H1 (cell line): Measurements from ENCODE around the gene RETSAT. TPM values are rescaled to one million over a fixed set of nuclear protein-coding genes. Genes with fewer than 3 reads are reported as not detected.
A peak's percentile ranks its signal among the peaks of the same experiment; 100 is the strongest.

Experiments used
- CTCF ChIA-PET: fragments of 300-600 bp; sonication (Branson Sonifier 250); formaldehyde crosslinking; loops from one replicate; lab custom pipeline; 2021; ENCODE audit not compliant: partially characterized antibody; lab: Charles Lee
- POLR2A ChIA-PET: fragments of 300-600 bp; sonication (Branson Sonifier 250); formaldehyde crosslinking; loops from one replicate; lab custom pipeline; 2021; ENCODE audit warnings: inconsistent platforms; ENCODE audit not compliant: partially characterized antibody; lab: Charles Lee
- DNase-seq, 2 experiments: peaks; one replicate each; pipeline versions ENCODE4 v3.0.0 to v3.0.0-alpha.2; 2010 to 2022; ENCODE audit warnings: low spot score in 2 of 2, low read depth in 1 of 2, mixed read lengths in 1 of 2
- FAIRE-seq: peaks from 2 replicates; lab custom pipeline; 2011; peaks lifted over from hg19 to GRCh38; lab: Jason Lieb, UNC
- H2AFZ ChIP-seq: 2 replicates; pipeline ENCODE4 v1.8.1; 2012; ENCODE audit warnings: low read length, inconsistent platforms
- H2AK5ac ChIP-seq: 2 replicates; pipeline ENCODE4 v1.6.1; 2013; ENCODE audit warnings: low read depth, low read length
- H2BK120ac ChIP-seq: replicated peaks from 2 replicates; pipeline ENCODE3; 2013; ENCODE audit warnings: low read depth, low read length, inconsistent platforms
- H2BK12ac ChIP-seq: 2 replicates; pipeline ENCODE4 v1.6.1; 2013; ENCODE audit warnings: low read depth, low read length
- H2BK15ac ChIP-seq: 2 replicates; pipeline ENCODE4 v1.6.1; 2013; ENCODE audit warnings: low read length
- H2BK20ac ChIP-seq: 2 replicates; pipeline ENCODE4 v1.6.1; 2013; ENCODE audit warnings: low read length
- H2BK5ac ChIP-seq: 2 replicates; pipeline ENCODE4 v1.6.1; 2013; ENCODE audit warnings: low read depth, low read length
- H3K14ac ChIP-seq: 2 replicates; pipeline ENCODE4 v1.6.1; 2013; ENCODE audit warnings: inconsistent platforms; ENCODE audit not compliant: insufficient read length
- H3K18ac ChIP-seq: 2 replicates; pipeline ENCODE4 v1.6.1; 2013; ENCODE audit warnings: low read length; ENCODE audit errors: extremely low read depth
- H3K23ac ChIP-seq: 2 replicates; pipeline ENCODE4 v1.6.1; 2013; ENCODE audit warnings: inconsistent platforms; ENCODE audit not compliant: insufficient read length
- H3K23me2 ChIP-seq: 2 replicates; pipeline ENCODE4 v1.6.1; 2013; ENCODE audit warnings: low read depth, low read length
- H3K27ac ChIP-seq: 2 replicates; pipeline ENCODE4 v1.6.1; 2011; ENCODE audit warnings: low read depth, low read length, inconsistent platforms
- H3K27me3 ChIP-seq, 4 experiments: replicated peaks in 1 of 4; 1 replicate in 1 of 4; 2 replicates in 3 of 4; pipeline versions ENCODE4 v1.6.1 to v1.8.1; 2011 to 2013; ENCODE audit warnings: low read length in 3 of 4, mild to moderate bottlenecking in 3 of 4, inconsistent platforms in 2 of 4, mixed read lengths in 2 of 4, moderate library complexity in 1 of 4; ENCODE audit not compliant: control insufficient read depth in 3 of 4, insufficient read depth in 3 of 4; ENCODE audit errors: extremely low read depth in 1 of 4
- H3K36me3 ChIP-seq, 4 experiments: 2 replicates each; pipeline versions ENCODE4 v1.6.1 to v1.8.1; 2011 to 2013; ENCODE audit warnings: mild to moderate bottlenecking in 4 of 4, low read length in 3 of 4, moderate library complexity in 2 of 4, control low read depth in 1 of 4, inconsistent platforms in 1 of 4; ENCODE audit not compliant: insufficient read depth in 4 of 4, control insufficient read depth in 2 of 4
- H3K4ac ChIP-seq: replicated peaks from 2 replicates; pipeline ENCODE3; 2013; ENCODE audit warnings: low read length, low read depth, mixed read lengths, inconsistent platforms; ENCODE audit not compliant: insufficient read length
- H3K4me1 ChIP-seq, 4 experiments: replicated peaks in 1 of 4; 1 replicate in 1 of 4; 2 replicates in 3 of 4; pipeline versions ENCODE4 v1.6.1 to v1.8.1; 2011 to 2013; ENCODE audit warnings: low read length in 3 of 4, inconsistent platforms in 2 of 4, mixed read lengths in 1 of 4; ENCODE audit not compliant: insufficient read depth in 4 of 4, control insufficient read depth in 3 of 4
- H3K4me2 ChIP-seq, 2 experiments: 2 replicates each; pipeline versions ENCODE4 v1.6.1 to v1.8.1; 2011 to 2013; ENCODE audit warnings: low read depth in 2 of 2, low read length in 2 of 2, control low read depth in 1 of 2, inconsistent platforms in 1 of 2, mild to moderate bottlenecking in 1 of 2; ENCODE audit not compliant: insufficient read depth in 1 of 2
- H3K4me3 ChIP-seq, 4 experiments: fragments of 200-600, 300-600 bp in 1 of 4; sonication (generic), shearing (Covaris generic), sonication (Bioruptor Twin) in 1 of 4; 2 replicates each; pipeline versions ENCODE4 v1.5.1 to v1.8.1; 2011 to 2016; ENCODE audit warnings: low read length in 4 of 4, low read depth in 3 of 4, control low read depth in 2 of 4, inconsistent platforms in 2 of 4, mild to moderate bottlenecking in 2 of 4, mixed read lengths in 1 of 4, moderate library complexity in 1 of 4; ENCODE audit not compliant: insufficient read depth in 2 of 4; ENCODE audit errors: extremely low read depth in 1 of 4
- H3K56ac ChIP-seq: replicated peaks from 2 replicates; pipeline ENCODE3; 2013; ENCODE audit warnings: low read depth, mild to moderate bottlenecking, mixed read lengths, low read length, inconsistent platforms; ENCODE audit not compliant: insufficient read length
- H3K79me1 ChIP-seq: 2 replicates; pipeline ENCODE4 v1.6.1; 2013; ENCODE audit warnings: low read depth, low read length, control low read depth
- H3K79me2 ChIP-seq, 2 experiments: 2 replicates each; pipeline versions ENCODE4 v1.6.1 to v1.8.1; 2012 to 2013; ENCODE audit warnings: low read length in 2 of 2, mild to moderate bottlenecking in 2 of 2, inconsistent platforms in 1 of 2; ENCODE audit not compliant: insufficient read depth in 2 of 2, control insufficient read depth in 1 of 2
- H3K9ac ChIP-seq, 4 experiments: replicated peaks in 1 of 4; 1 replicate in 1 of 4; 2 replicates in 3 of 4; pipeline versions ENCODE4 v1.6.1 to v1.8.1; 2011 to 2013; ENCODE audit warnings: low read depth in 3 of 4, low read length in 3 of 4, control low read depth in 2 of 4, mild to moderate bottlenecking in 2 of 4, moderate library complexity in 2 of 4, inconsistent platforms in 1 of 4; ENCODE audit errors: extremely low read depth in 1 of 4
- H3K9me3 ChIP-seq, 2 experiments: 2 replicates each; pipeline versions ENCODE4 v1.6.1 to v1.8.1; 2012 to 2013; ENCODE audit warnings: mild to moderate bottlenecking in 2 of 2, moderate library complexity in 2 of 2, control low read depth in 1 of 2, inconsistent platforms in 1 of 2, low read depth in 1 of 2, low read length in 1 of 2, mixed read lengths in 1 of 2; ENCODE audit not compliant: insufficient read depth in 2 of 2
- H4K20me1 ChIP-seq, 2 experiments: replicated peaks in 1 of 2; 2 replicates each; pipeline versions ENCODE3 to v1.8.1; 2011 to 2013; ENCODE audit warnings: inconsistent platforms in 2 of 2, low read length in 2 of 2, mild to moderate bottlenecking in 1 of 2; ENCODE audit not compliant: insufficient read depth in 2 of 2, control insufficient read depth in 1 of 2
- H4K5ac ChIP-seq: 2 replicates; pipeline ENCODE4 v1.6.1; 2013; ENCODE audit warnings: low read length, low read depth, mixed read lengths, inconsistent platforms; ENCODE audit not compliant: insufficient read length
- H4K8ac ChIP-seq: 2 replicates; pipeline ENCODE4 v1.8.0; 2013; ENCODE audit warnings: mild to moderate bottlenecking, moderate library complexity, low read length, inconsistent platforms; ENCODE audit not compliant: insufficient read depth; ENCODE audit errors: extremely low read depth
- H4K91ac ChIP-seq: replicated peaks from 2 replicates; pipeline ENCODE3; 2013; ENCODE audit warnings: low read length, mixed read lengths, inconsistent platforms; ENCODE audit not compliant: insufficient read length
- JUN ChIP-seq: IDR thresholded peaks from 2 replicates; pipeline ENCODE4 v1.6.1; 2011; ENCODE audit warnings: low read depth, mild to moderate bottlenecking, improper control_type of control experiment, low read length
- SIX5 ChIP-seq: IDR thresholded peaks from 2 replicates; pipeline ENCODE4 v1.6.1; 2011; ENCODE audit warnings: mild to moderate bottlenecking, low read depth, low read length
- WGBS, 2 experiments: shearing (Covaris generic) in 1 of 2; methylation state at CpG; one replicate each; pipeline versions ENCODE4 v1.1.6 to v1.1.7; 2013 to 2015; ENCODE audit warnings: low lambda C conversion rate in 2 of 2, mixed read lengths in 2 of 2, inconsistent platforms in 1 of 2, low coverage in 1 of 2, missing lambda C conversion rate in 1 of 2; ENCODE audit not compliant: insufficient replicate concordance in 2 of 2, insufficient coverage in 1 of 2, insufficient read length in 1 of 2; ENCODE audit errors: extremely low coverage in 1 of 2, missing lambda C conversion rate in 1 of 2; 5-methylcytosine and 5-hydroxymethylcytosine counted together
- polyA plus RNA-seq, 7 experiments: library from polyadenylated mRNA; depleted of rRNA in 3 of 7; stranded (reverse) in 5 of 7; unstranded in 2 of 7; fragments of >200 nt in 5 of 7; fragments of 200-250 nt in 2 of 7; gene quantifications; 1 replicate in 5 of 7; 2 replicates in 1 of 7; 4 replicates in 1 of 7; pipeline versions ENCODE4 v1.2.1 to v1.2.3, GENCODE V29; 2011 to 2013; ENCODE audit warnings: missing spikeins in 2 of 7, mixed read lengths in 2 of 7
- total RNA-seq: library from RNA; stranded (reverse); fragmentation: NEBNext Ultra II Directional; extraction: Animal tissue kit (Norgen Biotek cat#: 25700); gene quantifications from 2 replicates; pipeline ENCODE4 v1.2.1, GENCODE V29; 2021

RETSAT gene
- total and polyA plus RNA-seq, 2 of the 8 experiments (the other 6 are each of a cell fraction or from before 2014, with no cell fraction given): 15.8 to 16.7 TPM

GRCh38 chr2:85342156-85342555 lies 12.2 kb downstream of the RETSAT start:
- no peak overlapping the region for H3K9ac ChIP-seq
- DNase-seq: no peak
- no peak overlapping the region for H3K4ac ChIP-seq
- H3K4me1 ChIP-seq: peaks cover 0 to 7% (median 1%) of the 10 kb centered on the region in 4 experiments; a peak in 3 of 7 replicates
- peak overlapping the region in 1 of 2 experiments; percentile 33; a peak in 1 of 4 replicates for H3K4me2 ChIP-seq
- no peak overlapping the region for H2AK5ac ChIP-seq
- ChIA-PET CTCF (interaction anchor here (0.6 to 0.9 kb wide), 2 partner anchors 22 to 384 kb away, joined by 3 read pairs; no protein-coding TSS in a partner anchor), POLR2A (interaction anchor here (0.9 to 5.9 kb wide), 7 partner anchors 9 to 57 kb away, joined by 3 to 23 read pairs (median 4); partner anchors contain the start of genes ELMOD3, RETSAT and TGOLN2)
- H4K91ac ChIP-seq: no peak overlapping the region
- no peak overlapping the region for H3K27ac ChIP-seq
- H3K36me3 ChIP-seq: no peaks in the 10 kb centered on the region
- no peak for FAIRE-seq
- no peak overlapping the region for H3K23ac ChIP-seq
- H2BK12ac ChIP-seq: no peak overlapping the region
- H4K8ac ChIP-seq: no peak overlapping the region
- H3K9me3 ChIP-seq: no peaks in the 10 kb centered on the region; a peak in 1 of 4 replicates
- H2AFZ ChIP-seq: no peak overlapping the region
- H3K79me1 ChIP-seq: no peaks in the 10 kb centered on the region
- H3K14ac ChIP-seq: no peak overlapping the region
- H3K4me3 ChIP-seq: no peak overlapping the region
- H2BK15ac ChIP-seq: no peak overlapping the region
- no peak overlapping the region for H4K5ac ChIP-seq
- H2BK120ac ChIP-seq: no peak overlapping the region
- H2BK5ac ChIP-seq: no peak overlapping the region
- H3K79me2 ChIP-seq: no peaks in the 10 kb centered on the region
- no peaks in the 10 kb centered on the region for H3K27me3 ChIP-seq
- 69% methylated on average over 3 of the region's 3 CpGs; no CpG with 5 or more reads in 1 of the 2 experiments for WGBS, 2 experiments
- no peak overlapping the region for H2BK20ac ChIP-seq
- H3K18ac ChIP-seq: no peak overlapping the region
- no peak overlapping the region for H3K56ac ChIP-seq
- H4K20me1 ChIP-seq: no peaks in the 10 kb centered on the region
- no peaks in the 10 kb centered on the region for H3K23me2 ChIP-seq
- no peak for TF ChIP-seq SIX5
- TF ChIP-seq JUN: no peak
